A673 (cell line): Measurements from ENCODE around the gene POLR3G. TPM values are rescaled to one million over a fixed set of nuclear protein-coding genes. Genes with fewer than 3 reads are reported as not detected.

ENCODE experiments used
- BruUV-seq: library from RNA; stranded (reverse); fragments of 400-500 nt; replicated peaks from 2 replicates; lab custom pipeline; 2021; lab: Mats Ljungman, UMichigan
- CTCF ChIA-PET: fragments of 300-600 bp; sonication (Branson Sonifier 250); formaldehyde crosslinking; loops from one replicate; lab custom pipeline; 2022; ENCODE audit warnings: antibody characterized with exemption; lab: Charles Lee
- POLR2A ChIA-PET: fragments of 300-600 bp; sonication (Branson Sonifier 250); formaldehyde crosslinking; loops from one replicate; lab custom pipeline; 2022; ENCODE audit warnings: antibody characterized with exemption; ENCODE audit not compliant: low non-redundant PET; lab: Charles Lee
- DNase-seq: peaks from one replicate; pipeline ENCODE4 v3.0.0-alpha.2; 2015; ENCODE audit warnings: low spot score
- H3K27ac ChIP-seq: fragments of 200-600 bp; sonication (generic); 2 replicates; pipeline ENCODE4 v1.5.1; 2016; ENCODE audit warnings: mixed run types, low read depth, mild to moderate bottlenecking, mixed read lengths, antibody characterized with exemption, low read length; ENCODE audit not compliant: poor library complexity, severe bottlenecking
- H3K27me3 ChIP-seq: fragments of 200-600 bp; sonication (generic); replicated peaks from 2 replicates; pipeline ENCODE4 v1.6.1; 2017; ENCODE audit warnings: mixed run types, low read depth, mild to moderate bottlenecking, mixed read lengths, antibody characterized with exemption, low read length; ENCODE audit not compliant: insufficient read depth, poor library complexity
- H3K36me3 ChIP-seq: fragments of 200-600 bp; sonication (generic); 2 replicates; pipeline ENCODE4 v1.6.1; 2016; ENCODE audit warnings: mixed run types, mild to moderate bottlenecking, mixed read lengths, antibody characterized with exemption, low read length; ENCODE audit not compliant: insufficient read depth, poor library complexity, severe bottlenecking
- H3K4me1 ChIP-seq: fragments of 200-600 bp; sonication (generic); 2 replicates; pipeline ENCODE4 v1.6.1; 2017; ENCODE audit warnings: mixed run types, mild to moderate bottlenecking, mixed read lengths, antibody characterized with exemption, low read length; ENCODE audit not compliant: insufficient read depth, poor library complexity, severe bottlenecking
- H3K4me3 ChIP-seq: fragments of 200-600 bp; sonication (generic); 2 replicates; pipeline ENCODE4 v1.5.1; 2016; ENCODE audit warnings: low read depth, mixed run types, mild to moderate bottlenecking, mixed read lengths, low read length; ENCODE audit not compliant: poor library complexity, severe bottlenecking
- H3K9me3 ChIP-seq: fragments of 200-600 bp; sonication (generic); 2 replicates; pipeline ENCODE4 v1.6.1; 2016; ENCODE audit warnings: mixed run types, low read depth, mild to moderate bottlenecking, mixed read lengths, antibody characterized with exemption, low read length; ENCODE audit not compliant: poor library complexity, severe bottlenecking
- CTCF ChIP-seq: fragments of 300-800, 200-600 bp; sonication (generic); conservative IDR thresholded peaks from 2 replicates; pipeline ENCODE4 v1.5.1; 2017; ENCODE audit warnings: low read depth, mild to moderate bottlenecking, antibody characterized with exemption, low read length, moderate library complexity, mixed read lengths
- EZH2 ChIP-seq: fragments of 200-600 bp; sonication (generic); IDR thresholded peaks from 2 replicates; pipeline ENCODE4 v1.6.1; 2017; ENCODE audit warnings: borderline replicate concordance, low read depth, mild to moderate bottlenecking, mixed read lengths, antibody characterized with exemption, low read length; ENCODE audit not compliant: poor library complexity, severe bottlenecking
- intact Hi-C: fragments of 100-400 bp; cut with micrococcal nuclease; formaldehyde crosslinking; loops from one replicate; pipeline ENCODE4 v1.10.0; 2022; ENCODE audit not compliant: unreplicated experiment
- total RNA-seq: library from RNA; stranded (reverse); gene quantifications from 2 replicates; pipeline ENCODE4 v1.2.3, GENCODE V29; 2021

Gene POLR3G
- total RNA-seq, 1 experiment from 2014 or later = 10.6 TPM

DNA sequence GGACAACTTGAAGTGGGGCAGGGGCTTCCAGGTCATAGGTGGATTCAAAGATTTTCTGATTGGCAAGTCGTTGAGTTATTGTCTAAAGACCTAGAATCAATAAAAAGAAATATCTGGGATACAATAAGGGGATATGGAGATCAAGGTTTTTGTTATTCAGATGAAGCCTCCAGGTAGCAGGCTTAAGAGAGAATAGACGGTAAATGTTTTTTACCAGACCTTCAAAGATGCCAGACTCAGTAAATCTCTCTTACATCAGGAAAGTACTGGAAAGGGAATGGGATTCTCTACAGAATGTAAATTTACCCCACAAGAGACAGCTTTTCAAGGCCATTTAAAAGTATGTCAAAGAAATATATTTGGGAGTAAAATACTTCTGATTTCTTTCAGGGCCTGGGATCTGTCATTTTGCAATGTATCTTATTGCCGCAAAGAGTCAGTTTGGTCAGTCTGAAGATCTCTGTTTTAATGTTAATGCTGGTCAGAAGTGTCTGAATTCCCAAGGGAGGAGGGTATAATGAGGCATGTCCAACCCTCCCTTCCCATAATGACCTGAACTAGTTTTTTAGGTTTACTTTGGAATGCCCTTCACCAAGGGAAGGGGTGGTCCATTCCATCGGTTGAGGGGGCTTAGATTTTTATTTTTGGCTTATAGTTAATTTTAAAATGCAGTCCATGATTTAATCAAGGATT, 68.3 kb downstream of the POLR3G start:
- Histone ChIP-seq H3K36me3 (no peaks in the 10 kb centered on the region), H3K4me3 (no peak overlapping the region), H3K27me3 (no peaks in the 10 kb centered on the region), H3K9me3 (no peaks in the 10 kb centered on the region), H3K27ac (no peak overlapping the region), H3K4me1 (peaks cover 21% of the 10 kb centered on the region)
- ChIA-PET CTCF (no interaction called here), POLR2A (no interaction called here)
- intact Hi-C loops = no loop called here
- DNase-seq = no peak
- TF ChIP-seq EZH2 = no peak
- TF ChIP-seq CTCF = no peak
- no TSS peak for BruUV-seq

DNA sequence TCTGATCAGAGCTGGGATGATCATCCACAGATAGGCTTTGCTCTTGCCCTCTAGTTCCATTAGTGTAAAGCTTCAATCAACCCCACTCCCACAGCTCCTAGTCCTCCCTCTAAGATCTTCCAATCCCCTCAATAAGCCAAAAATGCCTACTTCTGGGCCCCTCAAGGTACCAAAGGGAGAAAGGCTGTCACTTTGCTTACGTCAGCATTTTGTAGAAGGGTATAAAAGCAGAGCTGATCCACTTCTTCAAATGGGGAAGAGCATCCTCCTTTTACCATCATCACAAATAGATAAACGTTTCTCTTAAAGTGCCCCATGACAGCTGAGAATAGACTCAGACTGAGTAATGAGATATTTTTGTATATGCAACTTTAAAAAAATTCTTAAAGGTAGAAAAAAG, 70.8 kb downstream of the POLR3G start:
- intact Hi-C loops = no loop called here
- DNase-seq = no peak
- Histone ChIP-seq H3K4me3 (no peak overlapping the region), H3K36me3 (no peaks in the 10 kb centered on the region), H3K9me3 (no peaks in the 10 kb centered on the region), H3K27ac (no peak overlapping the region), H3K4me1 (peaks cover 28% of the 10 kb centered on the region), H3K27me3 (no peaks in the 10 kb centered on the region)
- BruUV-seq = no TSS peak
- TF ChIP-seq CTCF (no peak), EZH2 (no peak)
- ChIA-PET POLR2A (no interaction called here), CTCF (no interaction called here)

GRCh38 chr5:90546216-90546837, 71.7 kb downstream of the POLR3G start:
- no peak for TF ChIP-seq EZH2
- no peak; the same call in 1 of the 2 replicates for TF ChIP-seq CTCF
- H3K9me3 ChIP-seq = no peaks in the 10 kb centered on the region
- intact Hi-C loops = loop anchor here (2.0 kb wide), 1 partner anchor 16 kb away; no protein-coding TSS in a partner anchor
- ChIA-PET POLR2A (no interaction called here), CTCF (no interaction called here)
- H3K4me3 ChIP-seq = no peak overlapping the region
- peak overlapping the region; percentile 62 for H3K27ac ChIP-seq
- H3K4me1 ChIP-seq = peaks cover 28% of the 10 kb centered on the region
- peak; percentile 56 for DNase-seq
- H3K27me3 ChIP-seq = no peaks in the 10 kb centered on the region
- BruUV-seq = no TSS peak
- no peaks in the 10 kb centered on the region for H3K36me3 ChIP-seq
